Stomach smooth muscle (tissue), 2 donors: Measurements from ENCODE around the gene RPTN.
A peak's percentile ranks its signal among the peaks of the same experiment; 100 is the strongest.

Source experiments
- H3K27ac ChIP-seq: one replicate; pipeline ENCODE4 v1.7.0; 2013; ENCODE audit warnings: mild to moderate bottlenecking, low read length, inconsistent platforms
- H3K27me3 ChIP-seq, 2 donors: one replicate each; pipeline ENCODE4 v1.7.0; 2013; ENCODE audit warnings: low read length in 2 of 2; ENCODE audit not compliant: insufficient read depth in 2 of 2, control insufficient read depth in 1 of 2
- H3K36me3 ChIP-seq, 2 donors: one replicate each; pipeline ENCODE4 v1.7.0; 2013; ENCODE audit warnings: low read length in 2 of 2; ENCODE audit not compliant: control insufficient read depth in 2 of 2, insufficient read depth in 2 of 2
- H3K4me1 ChIP-seq: one replicate; pipeline ENCODE4 v1.7.0; 2013; ENCODE audit warnings: low read length; ENCODE audit not compliant: control insufficient read depth, insufficient read depth
- H3K4me3 ChIP-seq, 2 donors: one replicate each; pipeline ENCODE4 v1.7.0; 2013; ENCODE audit warnings: low read length in 2 of 2
- H3K9ac ChIP-seq, 2 donors: one replicate each; pipeline ENCODE4 v1.7.0; 2013; ENCODE audit warnings: low read length in 2 of 2, mild to moderate bottlenecking in 1 of 2
- H3K9me3 ChIP-seq, 2 donors: one replicate each; pipeline ENCODE4 v1.7.0; 2013; ENCODE audit warnings: low read length in 2 of 2; ENCODE audit not compliant: control insufficient read depth in 2 of 2
- donor health status: healthy.
- donor health status: Pancreatic carcinoma.

The RPTN gene

DNA sequence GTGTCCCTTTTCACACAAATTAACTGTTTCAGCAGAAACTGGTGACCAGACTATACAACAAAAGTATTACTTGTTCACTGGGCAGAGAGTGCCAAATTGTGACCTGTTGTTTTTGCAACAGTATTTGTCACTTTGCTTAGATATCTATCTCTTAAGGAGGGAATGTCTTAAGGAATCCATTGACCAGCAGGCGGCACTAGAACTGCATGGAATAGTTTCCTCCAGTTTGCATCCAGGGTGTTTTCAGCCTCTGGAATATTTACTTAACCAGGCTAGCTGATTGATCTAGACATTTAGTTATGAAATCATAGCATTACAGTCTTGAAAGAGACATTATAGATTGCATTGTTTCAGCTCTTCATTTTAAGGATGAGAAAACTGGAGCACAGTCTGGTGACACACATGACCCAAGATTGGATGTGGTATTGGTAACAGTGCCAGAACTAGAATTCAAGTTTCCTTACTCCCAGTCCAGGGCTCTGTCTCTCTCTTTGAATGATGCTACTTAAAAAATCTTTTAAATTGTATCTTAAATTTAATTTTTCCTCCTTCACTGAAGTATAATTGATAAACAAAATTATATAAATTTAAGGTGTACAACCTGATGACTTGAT, 16.9 kb downstream of the RPTN start:
- H3K27me3 ChIP-seq, result no peaks in the 10 kb centered on the region
- H3K9me3 ChIP-seq, result no peaks in the 10 kb centered on the region
- H3K36me3 ChIP-seq, result no peaks in the 10 kb centered on the region
- H3K4me3 ChIP-seq, result no peak overlapping the region
- H3K9ac ChIP-seq, result no peak overlapping the region
- H3K4me1 ChIP-seq, result no peaks in the 10 kb centered on the region
- no peak overlapping the region for H3K27ac ChIP-seq

GRCh38 chr1:152137215-152137614, 21.8 kb downstream of the RPTN start:
- H3K4me1 ChIP-seq, result no peaks in the 10 kb centered on the region
- peaks cover 0 to 3% of the 10 kb centered on the region in 2 donors for H3K9me3 ChIP-seq
- H3K36me3 ChIP-seq, result no peaks in the 10 kb centered on the region
- H3K27ac ChIP-seq, result no peak overlapping the region
- H3K4me3 ChIP-seq, result no peak overlapping the region
- no peak overlapping the region for H3K9ac ChIP-seq
- H3K27me3 ChIP-seq, result no peaks in the 10 kb centered on the region

GRCh38 chr1:152130186-152130585, 28.8 kb downstream of the RPTN start:
- Histone ChIP-seq H3K4me3 (no peak overlapping the region), H3K9ac (no peak overlapping the region), H3K36me3 (no peaks in the 10 kb centered on the region), H3K4me1 (no peaks in the 10 kb centered on the region), H3K27me3 (peaks cover 0 to 2% of the 10 kb centered on the region in 2 donors), H3K27ac (no peak overlapping the region), H3K9me3 (peaks cover 0 to 6% of the 10 kb centered on the region in 2 donors)

GRCh38 chr1:152127673-152128072, 31.4 kb downstream of the RPTN start:
- H3K27me3 ChIP-seq, result peaks cover 0 to 5% of the 10 kb centered on the region in 2 donors
- no peak overlapping the region for H3K4me3 ChIP-seq
- H3K36me3 ChIP-seq, result no peaks in the 10 kb centered on the region
- no peak overlapping the region for H3K27ac ChIP-seq
- no peak overlapping the region for H3K9ac ChIP-seq
- no peaks in the 10 kb centered on the region for H3K4me1 ChIP-seq
- H3K9me3 ChIP-seq, result peaks cover 0 to 6% of the 10 kb centered on the region in 2 donors

DNA sequence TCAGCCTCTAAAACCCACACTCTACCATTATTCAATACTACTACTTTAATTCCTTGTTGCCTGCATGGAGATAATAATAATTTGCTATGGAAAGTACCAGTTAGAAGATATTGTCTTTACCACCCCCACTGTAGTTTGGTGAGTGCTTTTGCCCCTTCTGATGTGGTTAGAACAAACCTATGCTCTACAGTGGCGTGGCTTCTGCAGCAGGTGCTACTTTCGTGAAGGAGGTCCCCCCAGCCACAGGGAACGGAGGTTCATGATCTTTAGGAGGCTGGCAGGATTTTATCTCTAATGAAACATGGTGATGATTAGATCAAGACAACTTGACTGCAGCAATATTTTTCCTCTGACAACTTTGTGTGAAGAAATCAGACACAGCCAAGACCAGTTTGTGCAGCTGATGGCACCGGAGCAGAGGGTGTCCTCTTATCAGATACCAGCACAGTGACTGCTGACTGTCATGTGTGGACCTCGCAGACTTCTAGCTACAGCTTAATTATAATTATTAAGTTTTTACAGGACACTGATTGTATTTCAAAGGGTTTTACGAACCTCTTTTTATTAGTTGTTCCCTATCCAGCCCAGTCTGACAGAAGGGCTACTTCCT, 33.1 kb downstream of the RPTN start:
- H3K4me3 ChIP-seq, result no peak overlapping the region
- no peak overlapping the region for H3K9ac ChIP-seq
- peaks cover 0 to 6% of the 10 kb centered on the region in 2 donors for H3K27me3 ChIP-seq
- H3K4me1 ChIP-seq, result no peaks in the 10 kb centered on the region
- no peaks in the 10 kb centered on the region for H3K9me3 ChIP-seq
- H3K36me3 ChIP-seq, result no peaks in the 10 kb centered on the region
- no peak overlapping the region for H3K27ac ChIP-seq

DNA sequence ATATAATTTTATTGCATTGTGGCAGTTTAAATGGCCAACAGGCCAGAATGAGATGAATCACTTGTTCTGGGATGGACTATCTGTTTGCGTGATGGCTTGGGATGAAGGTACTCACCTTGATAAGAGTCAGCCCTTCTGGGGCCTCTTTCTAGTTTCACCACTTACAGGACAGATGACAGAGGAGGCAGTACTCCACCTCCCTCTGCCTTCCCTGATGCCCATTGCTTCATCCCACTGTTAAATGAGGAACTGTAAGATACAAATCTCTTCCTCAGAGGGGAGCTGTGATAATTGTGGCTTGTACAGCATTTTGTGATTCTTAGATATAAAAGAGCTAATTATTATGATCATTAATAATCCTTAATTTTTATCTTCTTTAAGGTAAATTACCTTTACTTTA, 40.1 kb downstream of the RPTN start:
- Histone ChIP-seq H3K36me3 (no peaks in the 10 kb centered on the region), H3K9ac (no peak overlapping the region), H3K27ac (no peak overlapping the region), H3K9me3 (no peaks in the 10 kb centered on the region), H3K4me1 (no peaks in the 10 kb centered on the region), H3K4me3 (no peak overlapping the region), H3K27me3 (peaks cover 26 to 31% of the 10 kb centered on the region in 2 donors)

DNA sequence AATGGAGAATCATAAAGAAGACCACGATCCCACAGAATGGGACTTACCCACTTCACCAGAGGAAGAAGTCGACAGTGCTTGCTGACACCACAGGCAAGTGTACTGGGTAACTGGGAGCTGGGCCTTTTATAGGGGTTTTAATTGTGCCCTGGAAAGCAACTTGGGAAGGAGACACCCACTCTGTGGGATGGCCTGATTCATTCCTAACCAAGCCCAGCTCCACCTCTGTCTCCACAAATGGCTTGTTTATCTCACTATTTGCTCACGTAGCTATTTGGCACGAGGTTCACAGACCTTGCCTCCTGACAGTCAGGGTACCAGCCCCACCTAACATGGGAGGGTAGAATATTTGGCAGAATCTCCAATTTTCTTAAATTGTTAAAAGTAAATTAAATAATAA, 43.7 kb downstream of the RPTN start, which contains the start of gene TCHH:
TSS of gene TCHH (minus strand) at position 101 of the 400 bp plus-strand sequence. CDS start 1,364 bp downstream, outside the sequence.
- Histone ChIP-seq H3K4me3 (no peak within 1 kb of the TSS), H3K9me3 (no peaks in the 10 kb centered on the region), H3K9ac (no peak within 1 kb of the TSS), H3K27ac (no peak within 1 kb of the TSS), H3K27me3 (peaks cover 51 to 58% of the 10 kb centered on the region in 2 donors), H3K36me3 (no peaks in the 10 kb centered on the region), H3K4me1 (peaks cover 23% of the 10 kb centered on the region)

- H3K27ac ChIP-seq, result no peak overlapping the region
- peaks cover 0 to 10% of the 10 kb centered on the region in 2 donors for H3K9me3 ChIP-seq
- no peak overlapping the region for H3K4me3 ChIP-seq
- peaks cover 71 to 81% of the 10 kb centered on the region in 2 donors for H3K27me3 ChIP-seq
- no peaks in the 10 kb centered on the region for H3K36me3 ChIP-seq
- H3K9ac ChIP-seq, result no peak overlapping the region
- H3K4me1 ChIP-seq, result peaks cover 36% of the 10 kb centered on the region
These were observed 46.1 kb downstream of the RPTN start for GRCh38 chr1:152112885-152113432.

- peaks cover 0 to 12% of the 10 kb centered on the region in 2 donors for H3K9me3 ChIP-seq
- peaks cover 77 to 88% of the 10 kb centered on the region in 2 donors for H3K27me3 ChIP-seq
- no peak overlapping the region for H3K27ac ChIP-seq
- H3K4me3 ChIP-seq, result peak overlapping the region; percentile 21 to 61
- H3K9ac ChIP-seq, result no peak overlapping the region
- peaks cover 36% of the 10 kb centered on the region for H3K4me1 ChIP-seq
- H3K36me3 ChIP-seq, result no peaks in the 10 kb centered on the region
These were observed 46.7 kb downstream of the RPTN start for GRCh38 chr1:152112101-152112884.

DNA sequence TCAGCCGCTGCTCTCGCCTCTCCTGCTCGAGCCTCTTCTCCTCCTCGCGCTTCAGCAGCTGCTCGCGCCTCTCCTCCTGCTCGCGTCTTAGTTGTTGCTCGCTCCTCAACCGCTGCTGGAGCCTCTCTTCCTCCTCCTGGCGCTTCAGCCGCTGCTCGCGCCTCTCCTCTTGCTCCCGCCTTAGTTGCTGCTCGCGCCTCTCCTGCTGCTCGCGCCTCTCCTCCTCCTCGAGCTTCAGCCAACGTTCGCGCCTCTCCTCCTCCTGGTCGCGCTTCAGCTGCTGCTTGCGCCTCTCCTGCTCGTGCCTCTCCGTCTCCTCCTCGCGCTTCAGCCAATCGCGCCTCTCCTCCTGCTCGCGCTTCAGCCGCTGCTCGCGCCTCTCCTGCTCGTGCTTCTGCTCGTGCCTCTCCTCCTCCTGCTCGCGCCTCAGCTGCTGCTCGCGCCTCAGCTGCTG, 47.5 kb downstream of the RPTN start:
- Histone ChIP-seq H3K27ac (no peak overlapping the region), H3K27me3 (peaks cover 80 to 87% of the 10 kb centered on the region in 2 donors), H3K4me1 (peaks cover 36% of the 10 kb centered on the region), H3K4me3 (peak overlapping the region; percentile 71 to 72), H3K9ac (no peak overlapping the region), H3K9me3 (peaks cover 0 to 12% of the 10 kb centered on the region in 2 donors), H3K36me3 (no peaks in the 10 kb centered on the region)
